ENCODE measurements around the gene FBXO24.

DNA sequence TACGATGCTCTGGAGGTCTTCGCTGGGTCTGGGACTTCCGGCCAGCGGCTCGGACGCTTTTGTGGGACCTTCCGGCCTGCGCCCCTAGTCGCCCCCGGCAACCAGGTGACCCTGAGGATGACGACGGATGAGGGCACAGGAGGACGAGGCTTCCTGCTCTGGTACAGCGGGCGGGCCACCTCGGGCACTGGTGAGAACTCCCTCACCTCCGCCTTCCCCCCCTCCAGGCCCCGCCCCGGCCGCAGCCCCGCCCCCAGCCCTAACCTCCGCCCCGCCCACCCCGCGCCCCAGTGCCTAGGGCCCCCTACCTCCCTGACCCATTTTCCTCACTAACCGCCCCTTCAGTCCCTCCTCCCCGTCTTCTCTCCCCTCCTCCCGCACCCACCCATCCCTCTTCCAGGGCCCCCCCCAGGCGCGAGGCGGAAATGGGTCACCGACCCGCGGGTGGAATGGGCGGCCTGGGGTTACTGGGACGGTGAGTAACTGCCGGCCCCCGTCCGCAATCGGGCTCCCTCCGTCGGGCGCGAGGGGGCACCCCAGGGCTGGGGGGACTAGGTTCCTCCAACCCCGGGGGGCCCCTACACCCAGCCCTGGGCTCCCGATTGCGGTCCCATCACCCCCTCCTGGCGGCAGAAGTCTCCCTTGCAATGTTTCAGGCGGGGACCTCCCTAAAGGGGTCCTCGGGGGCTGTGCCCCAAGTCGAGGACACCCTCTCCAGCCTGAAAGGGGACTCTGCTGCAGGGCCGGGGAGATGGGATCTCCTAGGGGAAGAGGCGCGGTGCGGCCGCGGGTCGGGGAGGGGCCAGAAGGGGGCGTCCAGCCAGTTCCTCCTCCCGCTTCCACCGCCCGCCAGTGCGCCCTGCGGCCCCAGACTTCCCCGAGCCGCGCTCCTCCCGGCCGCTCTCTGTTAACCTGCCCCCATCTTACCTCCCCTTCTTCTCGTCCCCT, 18.2 kb downstream of the FBXO24 start:
- TF ChIP-seq, protein P1, sequence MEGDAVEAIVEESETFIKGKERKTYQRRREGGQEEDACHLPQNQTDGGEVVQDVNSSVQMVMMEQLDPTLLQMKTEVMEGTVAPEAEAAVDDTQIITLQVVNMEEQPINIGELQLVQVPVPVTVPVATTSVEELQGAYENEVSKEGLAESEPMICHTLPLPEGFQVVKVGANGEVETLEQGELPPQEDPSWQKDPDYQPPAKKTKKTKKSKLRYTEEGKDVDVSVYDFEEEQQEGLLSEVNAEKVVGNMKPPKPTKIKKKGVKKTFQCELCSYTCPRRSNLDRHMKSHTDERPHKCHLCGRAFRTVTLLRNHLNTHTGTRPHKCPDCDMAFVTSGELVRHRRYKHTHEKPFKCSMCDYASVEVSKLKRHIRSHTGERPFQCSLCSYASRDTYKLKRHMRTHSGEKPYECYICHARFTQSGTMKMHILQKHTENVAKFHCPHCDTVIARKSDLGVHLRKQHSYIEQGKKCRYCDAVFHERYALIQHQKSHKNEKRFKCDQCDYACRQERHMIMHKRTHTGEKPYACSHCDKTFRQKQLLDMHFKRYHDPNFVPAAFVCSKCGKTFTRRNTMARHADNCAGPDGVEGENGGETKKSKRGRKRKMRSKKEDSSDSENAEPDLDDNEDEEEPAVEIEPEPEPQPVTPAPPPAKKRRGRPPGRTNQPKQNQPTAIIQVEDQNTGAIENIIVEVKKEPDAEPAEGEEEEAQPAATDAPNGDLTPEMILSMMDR (conservative IDR thresholded peaks at IDR 0.05 in 1 of 2, IDR thresholded peaks at IDR 0.05 in 1 of 2; ENCODE audit: low read depth in 1 of 2, low read length in 2 of 2): peak; percentile 30 to 33
- TF ChIP-seq EZH2 (IDR thresholded peaks at IDR 0.05; ENCODE audit: low read length, missing control alignments): no peak
